OCI-LY1 (cell line): ENCODE measurements around the gene ANKRD6.

ENCODE experiments used
- H2AFZ ChIP-seq: fragments of 200-600 bp; sonication (generic), shearing (Covaris generic); 2 replicates; pipeline ENCODE4 v1.6.0; 2014; ENCODE audit warnings: antibody characterized with exemption, mild to moderate bottlenecking, low read length
- H3F3A ChIP-seq: fragments of 200-600 bp; sonication (generic), shearing (Covaris generic); 2 replicates; pipeline ENCODE4 v1.6.0; 2014; ENCODE audit warnings: mild to moderate bottlenecking, antibody characterized with exemption, low read length, moderate library complexity; ENCODE audit not compliant: insufficient read depth
- H3K27ac ChIP-seq: fragments of 200-600 bp; sonication (generic); 2 replicates; pipeline ENCODE4 v1.5.1; 2014; ENCODE audit warnings: low read length, mixed run types, mild to moderate bottlenecking, low read depth; ENCODE audit not compliant: poor library complexity, severe bottlenecking
- H3K27me3 ChIP-seq: fragments of 200-600 bp; sonication (generic); 2 replicates; pipeline ENCODE4 v1.6.0; 2014; ENCODE audit warnings: antibody characterized with exemption, mild to moderate bottlenecking, low read length, moderate library complexity; ENCODE audit not compliant: insufficient read depth
- H3K36me3 ChIP-seq: fragments of 200-600 bp; sonication (generic); 2 replicates; pipeline ENCODE4 v1.6.1; 2014; ENCODE audit warnings: mild to moderate bottlenecking, antibody characterized with exemption, low read length, moderate library complexity, mixed read lengths; ENCODE audit not compliant: insufficient read depth
- H3K4me1 ChIP-seq: fragments of 200-600 bp; sonication (generic); 2 replicates; pipeline ENCODE4 v1.5.1; 2014; ENCODE audit warnings: mild to moderate bottlenecking, low read length, moderate library complexity; ENCODE audit not compliant: insufficient read depth, severe bottlenecking
- H3K4me2 ChIP-seq: fragments of 200-600 bp; sonication (generic), shearing (Covaris generic); 2 replicates; pipeline ENCODE4 v1.6.1; 2014; ENCODE audit warnings: low read length
- H3K4me3 ChIP-seq: fragments of 200-600 bp; sonication (generic); 2 replicates; pipeline ENCODE4 v1.5.1; 2014; ENCODE audit warnings: low read length, low read depth, mild to moderate bottlenecking, mixed read lengths; ENCODE audit not compliant: poor library complexity, severe bottlenecking
- H3K79me2 ChIP-seq: fragments of 200-600 bp; shearing (Covaris generic); 2 replicates; pipeline ENCODE4 v1.6.1; 2016; ENCODE audit warnings: mixed run types, low read length, mixed read lengths; ENCODE audit not compliant: insufficient read depth
- H3K9ac ChIP-seq: fragments of 200-600 bp; sonication (generic), shearing (Covaris generic); 2 replicates; pipeline ENCODE4 v1.6.1; 2014; ENCODE audit warnings: mild to moderate bottlenecking, low read length, mixed read lengths
- H3K9me2 ChIP-seq: fragments of 200-600 bp; sonication (generic), shearing (Covaris generic); 2 replicates; pipeline ENCODE4 v1.6.1; 2014; ENCODE audit warnings: low read depth, mild to moderate bottlenecking, low read length, mixed read lengths
- H3K9me3 ChIP-seq: fragments of 200-600 bp; shearing (Covaris generic); 2 replicates; pipeline ENCODE4 v1.6.1; 2014; ENCODE audit warnings: low read length, mixed read lengths
- H4K20me1 ChIP-seq: fragments of 200-600 bp; sonication (generic), shearing (Covaris generic); 2 replicates; pipeline ENCODE4 v1.6.0; 2016; ENCODE audit warnings: mild to moderate bottlenecking, low read length; ENCODE audit not compliant: insufficient read depth
- EZH2 ChIP-seq: fragments of 200-600 bp; sonication (generic), shearing (Covaris generic); IDR thresholded peaks from 2 replicates; pipeline ENCODE4 v1.8.0; 2017; ENCODE audit warnings: borderline replicate concordance, mixed run types, mild to moderate bottlenecking, antibody characterized with exemption, low read length, moderate library complexity, mixed read lengths
- TF ChIP-seq, protein P1 (sequence below): fragments of 200-600 bp; sonication (generic), shearing (Covaris generic); IDR thresholded peaks from 2 replicates; pipeline ENCODE4 v1.5.1; 2017; ENCODE audit warnings: mild to moderate bottlenecking, antibody characterized with exemption, low read length, moderate library complexity, mixed read lengths

Gene ANKRD6

DNA sequence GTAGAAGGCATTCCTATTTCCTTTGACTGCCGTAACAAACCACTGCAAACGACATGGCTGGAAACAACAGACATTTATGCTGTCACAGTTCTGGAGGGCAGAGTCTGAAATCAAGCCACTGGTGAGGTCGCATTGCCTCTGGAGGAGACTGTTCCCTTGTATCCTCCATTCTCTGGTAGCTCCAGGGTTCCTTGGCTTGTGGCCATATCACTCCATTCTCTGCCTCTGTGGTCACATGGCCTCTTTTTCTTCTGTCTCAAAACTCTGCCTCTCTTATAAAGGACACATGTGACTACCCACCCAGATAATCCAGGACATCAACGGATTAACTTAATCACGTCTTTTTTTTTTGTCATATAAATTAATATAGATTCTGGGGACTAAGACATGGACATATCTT lies 121.2 kb downstream of the ANKRD6 start:
- no peak for TF ChIP-seq EZH2
- TF ChIP-seq, protein P1, sequence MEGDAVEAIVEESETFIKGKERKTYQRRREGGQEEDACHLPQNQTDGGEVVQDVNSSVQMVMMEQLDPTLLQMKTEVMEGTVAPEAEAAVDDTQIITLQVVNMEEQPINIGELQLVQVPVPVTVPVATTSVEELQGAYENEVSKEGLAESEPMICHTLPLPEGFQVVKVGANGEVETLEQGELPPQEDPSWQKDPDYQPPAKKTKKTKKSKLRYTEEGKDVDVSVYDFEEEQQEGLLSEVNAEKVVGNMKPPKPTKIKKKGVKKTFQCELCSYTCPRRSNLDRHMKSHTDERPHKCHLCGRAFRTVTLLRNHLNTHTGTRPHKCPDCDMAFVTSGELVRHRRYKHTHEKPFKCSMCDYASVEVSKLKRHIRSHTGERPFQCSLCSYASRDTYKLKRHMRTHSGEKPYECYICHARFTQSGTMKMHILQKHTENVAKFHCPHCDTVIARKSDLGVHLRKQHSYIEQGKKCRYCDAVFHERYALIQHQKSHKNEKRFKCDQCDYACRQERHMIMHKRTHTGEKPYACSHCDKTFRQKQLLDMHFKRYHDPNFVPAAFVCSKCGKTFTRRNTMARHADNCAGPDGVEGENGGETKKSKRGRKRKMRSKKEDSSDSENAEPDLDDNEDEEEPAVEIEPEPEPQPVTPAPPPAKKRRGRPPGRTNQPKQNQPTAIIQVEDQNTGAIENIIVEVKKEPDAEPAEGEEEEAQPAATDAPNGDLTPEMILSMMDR, result no peak

DNA sequence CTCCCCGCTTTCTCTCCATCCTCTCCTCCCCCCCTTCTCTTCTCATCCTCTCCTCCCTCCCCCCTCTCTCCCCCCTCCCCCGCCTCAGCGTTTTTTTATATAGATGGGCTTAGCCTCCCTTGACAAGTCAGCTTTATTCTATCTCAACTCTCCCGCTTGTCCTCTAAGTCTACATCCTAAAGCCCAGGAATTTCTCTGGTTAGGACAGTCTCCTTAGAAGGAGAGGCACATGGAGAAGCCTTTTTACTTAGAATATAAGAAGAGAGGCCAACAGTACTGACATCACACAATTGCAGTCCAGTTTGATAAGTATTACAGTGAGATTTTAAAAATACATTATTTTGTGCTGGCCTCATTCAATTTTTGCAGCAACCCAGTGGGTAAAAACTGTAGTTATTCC lies 122.1 kb downstream of the ANKRD6 start:
- H3K9me3 ChIP-seq, result no peaks in the 10 kb centered on the region
- H3K27me3 ChIP-seq, result no peaks in the 10 kb centered on the region; the same call in 1 of the 2 replicates
- no peak overlapping the region for H3K9ac ChIP-seq
- H3K27ac ChIP-seq, result no peak overlapping the region
- no peaks in the 10 kb centered on the region for H3K36me3 ChIP-seq
- H3K4me3 ChIP-seq, result no peak overlapping the region
- no peak overlapping the region for H2AFZ ChIP-seq
- no peaks in the 10 kb centered on the region for H3K9me2 ChIP-seq
- no peaks in the 10 kb centered on the region for H3F3A ChIP-seq
- no peaks in the 10 kb centered on the region for H3K79me2 ChIP-seq
- H3K4me1 ChIP-seq, result no peaks in the 10 kb centered on the region
- TF ChIP-seq, protein P1, result no peak
- TF ChIP-seq EZH2, result no peak
- H3K4me2 ChIP-seq, result no peak overlapping the region
- H4K20me1 ChIP-seq, result no peaks in the 10 kb centered on the region

More for the DNA sequence above, 121.2 kb downstream of the ANKRD6 start:
- H3F3A ChIP-seq, result no peaks in the 10 kb centered on the region
- no peak overlapping the region for H2AFZ ChIP-seq
- H3K79me2 ChIP-seq, result no peaks in the 10 kb centered on the region
- H3K9me2 ChIP-seq, result no peaks in the 10 kb centered on the region
- no peak overlapping the region for H3K9ac ChIP-seq
- no peaks in the 10 kb centered on the region for H3K9me3 ChIP-seq
- no peak overlapping the region for H3K27ac ChIP-seq
- H3K36me3 ChIP-seq, result no peaks in the 10 kb centered on the region
- no peak overlapping the region for H3K4me3 ChIP-seq
- no peaks in the 10 kb centered on the region for H3K4me1 ChIP-seq
- H3K4me2 ChIP-seq, result no peak overlapping the region
- H4K20me1 ChIP-seq, result no peaks in the 10 kb centered on the region
- no peaks in the 10 kb centered on the region; the same call in 1 of the 2 replicates for H3K27me3 ChIP-seq

DNA sequence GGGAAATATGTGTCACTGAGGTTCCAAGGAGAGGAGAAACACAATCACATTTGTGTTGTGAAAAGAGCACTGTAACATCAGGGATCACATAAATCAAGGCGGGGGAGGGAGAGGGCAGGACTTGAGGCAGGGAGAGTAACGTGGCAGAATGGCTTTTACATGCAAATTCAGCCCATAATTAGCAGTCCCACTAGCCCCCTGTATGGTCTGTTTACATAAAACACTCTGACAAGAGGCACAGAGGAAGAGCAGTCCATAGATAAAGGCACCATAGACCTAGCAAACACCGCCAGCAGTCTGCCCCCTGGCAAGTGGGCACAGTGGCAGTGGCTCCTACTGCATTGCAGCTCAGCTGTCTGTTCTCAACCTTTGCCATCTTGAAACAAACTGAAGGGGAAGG lies 122.9 kb downstream of the ANKRD6 start:
- no peaks in the 10 kb centered on the region for H3K9me2 ChIP-seq
- no peak overlapping the region for H3K4me3 ChIP-seq
- H4K20me1 ChIP-seq, result no peaks in the 10 kb centered on the region
- H3K9me3 ChIP-seq, result no peaks in the 10 kb centered on the region
- no peaks in the 10 kb centered on the region for H3K4me1 ChIP-seq
- no peaks in the 10 kb centered on the region for H3F3A ChIP-seq
- H3K9ac ChIP-seq, result no peak overlapping the region
- H3K27ac ChIP-seq, result no peak overlapping the region
- H2AFZ ChIP-seq, result no peak overlapping the region
- no peaks in the 10 kb centered on the region for H3K79me2 ChIP-seq
- TF ChIP-seq, protein P1, result no peak
- no peak for TF ChIP-seq EZH2
- no peaks in the 10 kb centered on the region; the same call in 1 of the 2 replicates for H3K27me3 ChIP-seq
- H3K36me3 ChIP-seq, result no peaks in the 10 kb centered on the region
- no peak overlapping the region for H3K4me2 ChIP-seq
